ENCODE results near the gene LMF1. TPM values are rescaled to one million over a fixed set of nuclear protein-coding genes. Genes with fewer than 3 reads are reported as not detected.

Gene LMF1
- total RNA-seq, 3 donors from 2014 or later, result 14.1 to 26.4 (median 21.4) TPM

DNA sequence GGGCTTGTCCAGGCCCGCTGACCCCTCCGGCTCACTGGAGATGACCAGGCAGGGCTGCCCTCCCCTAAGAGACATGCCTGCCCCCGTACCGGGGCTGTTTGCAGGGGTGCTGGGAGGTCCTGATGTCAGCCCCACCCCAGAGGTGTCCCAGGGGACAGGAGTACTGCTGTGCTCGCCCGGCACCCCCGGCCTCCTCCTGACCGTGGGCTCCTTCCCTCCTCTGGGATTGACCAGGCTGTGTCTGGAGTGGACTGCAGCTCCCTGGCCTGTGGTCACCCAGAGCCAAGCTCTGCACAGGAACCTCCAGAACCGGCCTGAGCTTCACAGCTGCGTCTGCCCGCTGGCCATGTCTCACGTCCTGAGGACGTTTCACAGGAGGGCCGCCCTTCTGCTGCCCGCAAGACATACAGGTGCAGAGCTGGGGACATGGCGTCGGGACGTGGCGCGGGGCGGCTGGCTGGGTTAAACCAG is 53.2 kb downstream of the LMF1 start:
- DNase-seq (ENCODE audit: low spot score in 2 of 2), result no peak
- H3K27me3 ChIP-seq, result no peaks in the 10 kb centered on the region
- H3K4me1 ChIP-seq, result no peaks in the 10 kb centered on the region
- H3K9me3 ChIP-seq, result no peaks in the 10 kb centered on the region
- H3K4me3 ChIP-seq, result no peak overlapping the region
- TF ChIP-seq, protein P1, sequence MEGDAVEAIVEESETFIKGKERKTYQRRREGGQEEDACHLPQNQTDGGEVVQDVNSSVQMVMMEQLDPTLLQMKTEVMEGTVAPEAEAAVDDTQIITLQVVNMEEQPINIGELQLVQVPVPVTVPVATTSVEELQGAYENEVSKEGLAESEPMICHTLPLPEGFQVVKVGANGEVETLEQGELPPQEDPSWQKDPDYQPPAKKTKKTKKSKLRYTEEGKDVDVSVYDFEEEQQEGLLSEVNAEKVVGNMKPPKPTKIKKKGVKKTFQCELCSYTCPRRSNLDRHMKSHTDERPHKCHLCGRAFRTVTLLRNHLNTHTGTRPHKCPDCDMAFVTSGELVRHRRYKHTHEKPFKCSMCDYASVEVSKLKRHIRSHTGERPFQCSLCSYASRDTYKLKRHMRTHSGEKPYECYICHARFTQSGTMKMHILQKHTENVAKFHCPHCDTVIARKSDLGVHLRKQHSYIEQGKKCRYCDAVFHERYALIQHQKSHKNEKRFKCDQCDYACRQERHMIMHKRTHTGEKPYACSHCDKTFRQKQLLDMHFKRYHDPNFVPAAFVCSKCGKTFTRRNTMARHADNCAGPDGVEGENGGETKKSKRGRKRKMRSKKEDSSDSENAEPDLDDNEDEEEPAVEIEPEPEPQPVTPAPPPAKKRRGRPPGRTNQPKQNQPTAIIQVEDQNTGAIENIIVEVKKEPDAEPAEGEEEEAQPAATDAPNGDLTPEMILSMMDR (IDR thresholded peaks at IDR 0.05), result no peak
- TF ChIP-seq POLR2A (IDR thresholded peaks at IDR 0.05) (no peak), POLR2AphosphoS5 (IDR thresholded peaks at IDR 0.05) (no peak)
- H3K36me3 ChIP-seq, result no peaks in the 10 kb centered on the region
- no peak overlapping the region for H3K27ac ChIP-seq
- intact Hi-C loops (cut with DNase I; ENCODE audit: low total_unique reads), result no loop called here

DNA sequence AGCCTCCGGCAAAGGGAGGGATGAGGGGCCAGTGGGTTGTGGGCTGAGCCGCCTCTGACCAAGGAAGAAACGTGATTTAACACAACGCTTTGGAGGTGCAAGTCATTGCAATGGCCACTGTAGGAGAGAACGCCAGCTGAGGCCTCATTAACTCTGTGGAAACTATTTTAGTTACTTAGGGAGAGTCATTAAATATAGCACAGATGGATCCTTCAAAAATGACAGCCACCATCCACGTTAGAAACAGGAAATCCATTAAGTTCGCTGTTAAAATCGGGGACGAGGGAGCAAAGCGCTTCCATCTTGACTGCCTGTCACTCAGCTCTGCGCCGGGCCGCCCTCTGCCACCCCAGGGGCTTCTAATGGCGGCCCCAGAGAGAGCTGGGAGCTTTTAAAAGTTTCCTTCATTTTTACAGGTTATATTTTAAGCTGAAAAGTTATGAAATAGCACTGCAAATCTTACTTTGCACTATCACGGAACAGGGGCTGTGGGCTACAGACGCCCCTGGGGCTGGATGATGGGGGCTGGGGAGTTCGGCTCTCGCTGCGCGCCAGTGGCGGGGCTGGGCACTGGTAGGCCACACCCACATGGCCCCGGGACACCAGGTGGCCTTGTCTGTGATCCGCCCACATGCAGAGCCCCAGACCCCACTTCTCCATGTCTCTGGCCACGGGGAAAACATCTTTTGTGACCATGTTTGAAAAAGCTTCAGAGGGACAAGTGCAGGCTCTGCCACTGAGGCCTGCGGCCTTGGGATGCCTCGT is 54.6 kb downstream of the LMF1 start:
- TF ChIP-seq, protein P1 (IDR thresholded peaks at IDR 0.05), result no peak
- no peak for TF ChIP-seq POLR2AphosphoS5 (IDR thresholded peaks at IDR 0.05)
- no peak for TF ChIP-seq POLR2A (IDR thresholded peaks at IDR 0.05)
- Histone ChIP-seq H3K27me3 (no peaks in the 10 kb centered on the region), H3K27ac (no peak overlapping the region), H3K4me1 (no peaks in the 10 kb centered on the region), H3K36me3 (no peaks in the 10 kb centered on the region), H3K4me3 (no peak overlapping the region), H3K9me3 (no peaks in the 10 kb centered on the region)
- intact Hi-C loops (cut with DNase I; ENCODE audit: low total_unique reads), result no loop called here
- DNase-seq (ENCODE audit: low spot score in 2 of 2), result no peak

DNA sequence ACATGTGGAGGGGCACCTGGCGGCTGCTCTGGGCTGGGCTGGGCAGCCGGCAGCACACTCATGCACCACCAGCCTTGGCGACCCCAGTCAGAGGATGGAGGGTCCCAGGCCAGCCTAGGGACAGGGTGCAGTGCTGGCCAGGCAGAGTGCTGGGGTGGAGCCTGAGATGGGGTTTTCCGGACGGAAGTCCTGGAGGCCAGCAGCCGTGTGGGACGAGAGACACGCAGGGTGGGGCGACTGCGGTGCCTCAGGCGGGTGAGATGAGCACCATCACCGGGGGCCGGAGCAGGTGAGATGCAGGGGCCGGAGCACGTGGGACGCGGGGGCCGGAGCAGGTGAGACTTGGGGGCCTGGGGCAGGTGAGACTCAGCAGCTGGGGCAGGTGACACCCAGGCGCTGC is 55.2 kb downstream of the LMF1 start:
- no peaks in the 10 kb centered on the region for H3K36me3 ChIP-seq
- DNase-seq (ENCODE audit: low spot score in 2 of 2), result no peak
- TF ChIP-seq POLR2A (IDR thresholded peaks at IDR 0.05) (no peak), POLR2AphosphoS5 (IDR thresholded peaks at IDR 0.05) (no peak)
- TF ChIP-seq, protein P1 (IDR thresholded peaks at IDR 0.05), result no peak
- no peak overlapping the region for H3K4me3 ChIP-seq
- no peaks in the 10 kb centered on the region for H3K27me3 ChIP-seq
- intact Hi-C loops (cut with DNase I; ENCODE audit: low total_unique reads), result no loop called here
- H3K4me1 ChIP-seq, result no peaks in the 10 kb centered on the region
- no peak overlapping the region for H3K27ac ChIP-seq
- no peaks in the 10 kb centered on the region for H3K9me3 ChIP-seq

DNA sequence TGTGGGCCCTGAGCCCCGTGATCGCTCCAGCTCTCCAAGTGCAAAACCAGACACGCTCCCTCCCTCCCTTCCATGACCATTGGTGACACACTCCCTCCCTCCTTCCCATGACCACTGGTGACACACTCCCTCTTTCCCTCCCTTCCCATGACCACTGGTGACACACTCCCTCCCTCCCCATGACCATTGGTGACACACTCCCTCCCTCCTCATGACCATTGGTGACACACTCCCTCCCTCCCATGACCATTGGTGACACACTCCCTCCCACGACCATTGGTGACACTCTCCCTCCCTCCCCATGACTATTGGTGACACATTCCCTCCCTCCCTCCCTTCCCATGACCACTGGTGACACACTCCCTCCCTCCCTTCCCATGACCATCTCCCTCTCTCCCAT is 56.3 kb downstream of the LMF1 start:
- intact Hi-C loops (cut with DNase I; ENCODE audit: low total_unique reads), result no loop called here
- no peaks in the 10 kb centered on the region for H3K4me1 ChIP-seq
- no peak for DNase-seq (ENCODE audit: low spot score in 2 of 2)
- H3K9me3 ChIP-seq, result no peaks in the 10 kb centered on the region
- H3K27ac ChIP-seq, result no peak overlapping the region
- H3K4me3 ChIP-seq, result no peak overlapping the region
- H3K36me3 ChIP-seq, result no peaks in the 10 kb centered on the region
- TF ChIP-seq POLR2AphosphoS5 (IDR thresholded peaks at IDR 0.05) (no peak), POLR2A (IDR thresholded peaks at IDR 0.05) (no peak)
- TF ChIP-seq, protein P1 (IDR thresholded peaks at IDR 0.05), result no peak
- H3K27me3 ChIP-seq, result no peaks in the 10 kb centered on the region

DNA sequence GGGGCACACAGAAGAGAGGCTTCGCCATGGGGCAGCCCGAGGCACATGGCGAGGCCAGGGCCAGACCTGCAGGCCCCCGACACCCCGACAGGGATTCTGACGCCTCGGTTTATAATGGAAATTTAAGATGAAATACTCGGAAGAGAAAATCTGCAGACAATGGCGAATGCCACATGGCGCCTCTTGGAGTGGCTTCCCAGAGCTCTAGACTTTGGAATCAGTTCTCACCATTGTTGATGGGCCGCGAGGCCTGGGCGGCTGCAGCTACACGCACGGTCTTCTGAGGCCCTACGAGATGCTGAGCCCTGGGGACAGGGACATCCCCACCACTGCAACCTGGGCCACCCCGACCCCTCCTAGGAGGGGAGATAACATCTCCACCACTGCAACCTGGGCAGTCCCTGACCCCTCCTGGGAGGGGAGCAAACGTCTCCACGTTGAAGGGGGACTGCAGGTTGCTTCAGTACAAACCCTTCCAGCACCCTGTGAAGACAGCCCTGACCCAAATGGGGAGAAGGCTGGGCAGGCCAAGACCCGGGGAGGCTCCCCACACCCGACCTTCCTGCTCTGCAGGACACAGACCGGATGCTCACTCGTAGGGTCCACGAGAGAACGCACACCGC is 56.9 kb downstream of the LMF1 start:
- no peak overlapping the region for H3K27ac ChIP-seq
- no peaks in the 10 kb centered on the region for H3K36me3 ChIP-seq
- DNase-seq (ENCODE audit: low spot score in 2 of 2), result no peak
- no peaks in the 10 kb centered on the region for H3K4me1 ChIP-seq
- no peaks in the 10 kb centered on the region for H3K9me3 ChIP-seq
- H3K4me3 ChIP-seq, result no peak overlapping the region
- TF ChIP-seq, protein P1 (IDR thresholded peaks at IDR 0.05), result no peak
- TF ChIP-seq POLR2A (IDR thresholded peaks at IDR 0.05) (no peak), POLR2AphosphoS5 (IDR thresholded peaks at IDR 0.05) (no peak)
- H3K27me3 ChIP-seq, result no peaks in the 10 kb centered on the region
- intact Hi-C loops (cut with DNase I; ENCODE audit: low total_unique reads), result no loop called here
